GM18909 (cell line): Measurements from ENCODE around the gene EXOC1L.
A peak's percentile ranks its signal among the peaks of the same experiment; 100 is the strongest.
"Not testable (repeated sequence)": the region's sequence is repeated elsewhere in the genome, so short reads cannot be mapped to it uniquely, and the experiment has no call there.

ENCODE experiments used
- ATAC-seq: cut with Tn5 transposase; IDR thresholded peaks from one replicate; pipeline ENCODE4 v1.9.1; 2021; ENCODE audit warnings: mild to moderate bottlenecking; ENCODE audit not compliant: unreplicated experiment, poor library complexity

The EXOC1L gene

DNA sequence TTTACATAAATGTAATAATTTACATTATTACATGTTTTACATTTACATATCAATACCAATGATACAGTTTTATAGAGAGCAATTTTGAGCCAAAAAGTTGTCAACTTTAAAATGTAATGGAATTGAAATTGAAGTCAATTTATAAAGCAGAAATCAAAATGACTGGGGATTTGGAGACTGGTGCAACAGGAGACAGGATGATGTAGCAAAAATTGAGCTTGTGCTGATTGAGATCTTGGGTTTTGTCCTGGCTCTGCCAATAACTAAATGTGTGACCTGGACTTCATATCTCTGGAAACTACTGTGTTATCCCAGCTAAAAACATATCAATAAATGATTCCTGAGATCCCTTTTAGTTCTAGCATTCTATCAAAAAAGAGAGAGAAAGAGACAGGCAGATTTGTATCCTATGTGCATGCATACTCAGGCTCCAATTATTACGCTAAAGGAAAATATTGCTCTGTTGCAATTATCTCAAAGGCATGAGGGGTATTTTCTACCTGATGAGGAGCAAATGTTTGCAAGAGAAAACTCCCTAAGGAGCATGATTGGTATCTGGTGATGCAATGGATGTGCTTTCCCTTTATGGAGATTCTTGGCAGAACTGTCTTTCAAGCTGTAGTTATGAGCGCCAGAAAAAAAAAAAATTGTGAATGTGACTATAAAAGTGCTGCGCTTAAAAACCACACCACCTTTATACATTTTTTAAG, 14.7 kb downstream of the EXOC1L start:
- no peak for ATAC-seq

GRCh38 chr4:55837903-55838302, 18.3 kb downstream of the EXOC1L start:
- ATAC-seq = no peak

- no peak for ATAC-seq
Observed at GRCh38 chr4:55838356-55838755, 18.8 kb downstream of the EXOC1L start.

DNA sequence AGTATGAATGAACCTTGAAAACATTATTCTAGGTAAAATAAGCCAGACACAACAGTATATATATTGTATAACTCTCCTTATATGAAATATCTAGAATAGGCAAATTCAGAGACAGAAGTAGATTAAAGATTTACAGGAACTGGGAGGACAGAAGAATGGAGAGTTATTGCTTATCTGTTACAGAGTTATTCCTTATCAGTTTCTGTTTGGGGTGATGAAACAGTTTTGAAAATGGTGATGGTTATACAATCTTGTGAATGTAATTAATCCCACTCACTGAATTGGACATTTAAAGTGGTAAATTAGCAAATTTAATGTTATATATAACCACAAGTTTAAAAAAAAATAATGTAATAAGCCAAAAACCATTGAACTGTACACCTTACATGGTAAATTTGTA, 19.4 kb downstream of the EXOC1L start:
- ATAC-seq = no peak

DNA sequence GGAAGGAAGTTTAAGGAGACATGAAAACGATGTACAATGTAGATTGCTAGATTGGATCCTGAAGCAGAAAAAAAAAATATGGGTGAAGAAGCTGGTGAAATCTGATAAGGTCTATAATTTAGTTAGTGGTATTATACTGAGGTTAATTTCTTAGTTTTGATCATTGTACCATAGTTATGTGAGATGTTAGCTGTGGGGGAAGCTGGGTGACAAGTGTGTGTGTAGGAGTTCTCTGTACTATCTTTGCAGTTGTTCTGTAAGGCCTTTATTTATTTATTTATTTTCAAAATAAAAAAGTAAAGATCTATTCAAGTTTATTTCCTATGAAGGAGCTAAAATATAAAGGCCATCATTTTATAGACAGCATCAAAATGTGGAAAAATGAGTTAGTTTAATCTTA, 21.4 kb downstream of the EXOC1L start:
- ATAC-seq = no peak

DNA sequence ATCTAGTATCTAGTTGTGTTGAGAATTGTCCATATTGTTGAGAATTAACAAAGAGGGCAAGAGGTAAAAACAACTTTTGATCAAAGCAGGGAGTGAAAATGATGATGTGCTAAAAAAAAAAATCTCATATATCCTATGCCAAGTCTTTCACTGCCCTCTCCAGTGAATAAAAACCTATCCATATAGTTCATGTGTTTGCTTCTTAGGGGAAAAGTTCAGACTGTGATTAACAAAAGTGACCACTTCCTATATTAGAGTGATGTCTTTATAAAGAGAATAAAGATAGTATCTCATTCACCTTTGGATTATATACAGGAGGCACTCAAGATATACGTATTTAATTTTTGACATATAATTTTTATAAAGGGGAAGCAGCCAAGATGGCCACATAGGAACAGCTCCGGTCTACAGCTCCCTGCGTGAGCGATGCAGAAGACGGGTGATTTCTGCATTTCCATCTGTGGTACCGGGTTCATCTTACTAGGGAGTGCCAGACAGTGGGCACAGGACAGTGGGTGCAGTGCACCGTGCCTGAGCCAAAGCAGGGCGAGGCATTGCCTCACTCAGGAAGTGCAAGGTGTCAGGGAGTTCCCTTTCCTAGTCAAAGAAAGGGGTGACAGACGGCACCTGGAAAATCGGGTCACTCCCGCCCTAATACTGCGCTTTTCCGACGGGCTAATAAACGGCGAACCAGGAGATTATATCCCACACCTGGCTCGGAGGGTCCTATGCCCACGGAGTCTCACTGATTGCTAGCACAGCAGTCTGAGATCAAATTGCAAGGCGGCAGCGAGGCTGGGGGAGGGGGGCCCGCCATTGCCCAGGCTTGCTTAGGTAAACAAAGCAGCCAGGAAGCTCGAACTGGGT, 22.0 kb downstream of the EXOC1L start:
- not testable (repeated sequence) for ATAC-seq

- not testable (repeated sequence) for ATAC-seq
Observed at GRCh38 chr4:55842312-55842711, 22.7 kb downstream of the EXOC1L start.

DNA sequence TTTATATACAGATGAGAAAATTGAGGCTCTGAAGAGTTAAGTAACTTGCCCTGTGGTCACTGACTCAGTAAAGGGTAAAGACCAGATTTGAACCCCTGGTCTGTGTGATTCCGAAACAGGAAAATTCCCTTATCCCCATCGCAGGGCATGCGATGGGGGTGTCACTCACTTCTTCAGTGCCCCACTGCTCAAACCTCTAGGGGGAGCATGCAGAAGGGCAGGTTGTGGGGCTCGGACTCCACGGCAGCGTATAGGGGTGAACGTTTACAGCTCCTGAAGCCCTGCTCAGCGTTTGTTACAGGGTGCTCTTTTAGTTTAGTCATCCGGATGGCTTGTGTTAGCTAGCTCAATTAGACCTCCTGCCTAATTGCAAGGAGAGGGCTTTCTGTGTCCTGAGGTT, 30.1 kb downstream of the EXOC1L start:
- no peak for ATAC-seq

GRCh38 chr4:55851885-55852284, 32.3 kb downstream of the EXOC1L start:
- ATAC-seq = no peak

DNA sequence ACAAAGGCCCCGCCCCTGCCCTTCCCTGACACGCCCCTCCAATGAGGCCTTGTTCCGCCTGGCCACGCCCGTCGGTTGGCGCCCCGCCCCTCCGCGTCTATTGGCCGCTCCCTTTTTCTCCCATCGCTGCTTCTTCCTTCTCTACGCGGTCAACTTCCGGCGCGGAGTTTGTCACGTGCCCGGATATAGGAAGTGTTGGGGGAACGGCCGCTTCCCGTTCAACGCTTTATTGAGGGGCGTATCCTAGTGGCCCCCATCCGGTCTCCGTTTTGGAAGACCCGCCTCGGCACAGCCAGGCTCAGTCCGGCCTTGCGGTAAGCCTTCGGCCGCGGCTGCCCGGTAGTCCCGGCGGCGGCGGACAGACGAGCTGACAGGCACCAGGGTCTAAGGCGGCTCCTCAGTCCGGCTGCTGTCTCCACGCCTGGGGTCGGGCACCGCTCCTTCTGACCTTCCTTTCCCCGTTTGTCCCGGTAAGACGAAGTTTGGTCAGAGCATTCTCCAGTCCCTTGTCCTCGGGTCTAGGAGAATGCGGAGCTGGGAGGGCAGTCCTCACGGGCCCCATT, 34.0 kb downstream of the EXOC1L start, which contains the start of gene EXOC1:
Gene EXOC1 (plus strand): TSS at position 165 of the 563 bp plus-strand sequence. CDS start 4,676 bp downstream, outside the sequence.
- peak; percentile 99 for ATAC-seq

- ATAC-seq = no peak
Observed at GRCh38 chr4:55854129-55854528, 34.5 kb downstream of the EXOC1L start.

GRCh38 chr4:55857586-55857985, 38.0 kb downstream of the EXOC1L start:
- no peak for ATAC-seq

GRCh38 chr4:55859711-55860110, 40.1 kb downstream of the EXOC1L start:
- no peak for ATAC-seq

DNA sequence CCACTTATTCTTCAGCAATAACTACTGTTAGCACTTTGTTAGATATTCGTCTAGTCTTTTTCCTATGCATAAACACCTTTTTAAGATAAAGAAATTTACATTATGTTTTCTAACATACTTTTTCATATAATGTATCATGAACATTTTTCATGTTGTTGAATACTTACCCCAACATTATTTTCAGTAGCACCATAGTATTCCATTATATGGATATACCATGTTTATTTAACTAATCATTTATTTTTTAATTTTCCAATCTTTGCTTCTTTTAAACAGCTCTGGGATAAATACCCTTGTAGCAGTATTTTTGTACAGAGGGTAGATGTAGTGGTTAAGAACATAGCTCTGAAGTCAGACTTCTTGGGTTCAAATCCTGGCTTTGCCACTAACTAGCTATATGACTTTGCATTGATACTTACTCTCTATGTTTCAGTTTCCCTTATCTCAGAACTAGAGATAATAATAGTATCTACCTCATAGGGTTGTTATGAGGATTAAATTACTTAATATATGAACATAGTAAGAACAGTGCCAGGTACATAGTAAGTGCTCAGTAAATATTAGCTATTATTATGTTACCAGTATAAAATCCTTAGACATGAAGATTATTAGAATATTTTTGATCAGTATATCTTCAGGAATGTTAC, 45.1 kb downstream of the EXOC1L start:
- ATAC-seq = no peak

- ATAC-seq = no peak
Observed at GRCh38 chr4:55865228-55865806, 45.7 kb downstream of the EXOC1L start.

GRCh38 chr4:55866290-55866907, 46.8 kb downstream of the EXOC1L start:
- ATAC-seq = peak; percentile 80

DNA sequence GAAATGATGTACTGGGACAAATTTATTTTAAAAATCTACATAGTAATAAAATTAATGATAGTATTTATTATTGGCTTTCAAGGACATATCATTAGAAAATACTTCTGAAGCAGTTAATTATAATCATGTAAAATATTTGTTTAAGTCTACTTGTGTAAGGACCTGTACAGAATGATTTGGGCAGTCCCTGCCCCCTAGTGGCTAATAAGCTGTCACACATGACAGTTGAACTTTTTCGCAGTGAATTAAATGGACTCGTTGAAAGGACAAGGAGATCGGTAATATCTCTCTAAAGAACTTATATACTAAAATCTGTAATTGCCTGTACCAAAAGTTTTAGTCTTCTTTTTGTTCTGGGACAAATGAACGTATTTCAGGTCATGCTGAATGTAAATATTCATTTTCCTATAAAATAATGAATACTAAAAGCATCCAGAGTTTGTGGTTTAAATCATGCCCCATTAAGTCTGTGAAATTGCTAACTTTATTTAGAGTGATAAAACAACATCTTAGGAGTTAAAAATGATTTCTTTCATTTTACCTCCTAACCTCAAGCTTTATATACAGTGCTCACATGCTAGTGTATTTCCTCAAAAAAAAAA, 47.5 kb downstream of the EXOC1L start:
- ATAC-seq = peak; percentile 85

DNA sequence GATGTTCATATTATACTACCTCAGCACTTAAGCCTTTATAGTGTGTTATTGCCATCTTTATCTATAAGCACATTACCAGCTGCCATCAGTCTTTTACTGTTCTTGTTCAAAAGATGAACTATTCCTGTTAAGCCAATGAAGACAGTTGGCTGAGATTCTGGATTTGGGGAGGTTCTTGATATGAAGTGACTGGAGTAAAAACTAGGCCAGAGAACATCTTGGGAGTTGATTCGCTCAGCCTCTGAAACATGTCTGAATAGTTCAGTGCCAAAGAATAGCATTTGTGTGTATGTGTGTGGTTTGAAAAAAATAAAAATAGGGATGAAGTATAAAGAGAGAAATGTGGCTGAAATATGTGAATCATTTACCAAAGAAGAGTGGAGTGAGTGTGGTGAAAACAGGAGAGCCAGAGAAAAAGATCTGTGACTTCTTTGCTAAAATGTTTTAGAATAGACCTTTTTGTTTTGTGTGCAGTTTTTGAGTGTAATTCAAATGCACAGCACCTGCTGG, 49.0 kb downstream of the EXOC1L start:
- no peak for ATAC-seq

GRCh38 chr4:55871299-55871800, 51.8 kb downstream of the EXOC1L start:
- ATAC-seq = no peak
